Esophagus muscularis mucosa (tissue), 4 donors: Measurements from ENCODE around the gene DDX39A. TPM values are rescaled to one million over a fixed set of nuclear protein-coding genes. Genes with fewer than 3 reads are reported as not detected.
"Not testable (repeated sequence)": the region's sequence is repeated elsewhere in the genome, so short reads cannot be mapped to it uniquely, and the experiment has no call there.

ENCODE experiments used
- DNase-seq: peaks from one replicate; pipeline ENCODE4 v3.0.0-alpha.2; 2017; ENCODE audit errors: extremely low spot score
- H3K27ac ChIP-seq, 4 donors: fragments of 200-600 bp; sonication (generic); replicated peaks in 1 of 4; 1 replicate in 3 of 4; 2 replicates in 1 of 4; pipeline ENCODE4 v1.5.1; 2016 to 2019; ENCODE audit warnings: mild to moderate bottlenecking in 1 of 4
- H3K27me3 ChIP-seq, 4 donors: fragments of 200-600 bp; sonication (generic); one replicate each; pipeline versions ENCODE4 v1.5.1 to v1.6.0; 2016 to 2019
- H3K36me3 ChIP-seq, 4 donors: fragments of 200-600 bp; sonication (generic); one replicate each; pipeline ENCODE4 v1.5.1; 2016 to 2019
- H3K4me1 ChIP-seq, 4 donors: fragments of 200-600 bp; sonication (generic); one replicate each; pipeline ENCODE4 v1.5.1; 2016 to 2019
- H3K4me3 ChIP-seq, 4 donors: fragments of 200-600 bp; sonication (generic); 1 replicate in 2 of 4; 2 replicates in 2 of 4; pipeline ENCODE4 v1.5.1; 2016 to 2019; ENCODE audit warnings: mild to moderate bottlenecking in 4 of 4, moderate library complexity in 1 of 4
- H3K9me3 ChIP-seq, 4 donors: fragments of 200-600 bp; sonication (generic); 1 replicate in 3 of 4; 2 replicates in 1 of 4; pipeline ENCODE4 v1.5.1; 2016 to 2019
- EP300 ChIP-seq: sonication (generic); formaldehyde crosslinking; IDR thresholded peaks from one replicate; pipeline ENCODE4 v1.6.1; 2017; ENCODE audit warnings: antibody characterized with exemption
- POLR2A ChIP-seq: fragments of 450-650 bp; IDR thresholded peaks from one replicate; pipeline ENCODE4 v1.6.1; 2017; ENCODE audit warnings: antibody characterized with exemption, moderate library complexity, mild to moderate bottlenecking, low read depth
- POLR2AphosphoS5 ChIP-seq, 2 donors: sonication (generic); formaldehyde crosslinking; IDR thresholded peaks; one replicate each; pipeline ENCODE4 v1.6.1; 2017; ENCODE audit warnings: antibody characterized with exemption in 2 of 2
- WGBS: methylation state at CpG from one replicate; pipeline ENCODE4 v1.1.5; 2018; 5-methylcytosine and 5-hydroxymethylcytosine counted together
- intact Hi-C: fragments of 100-400 bp; cut with DNase I; formaldehyde crosslinking; loops from one replicate; pipeline ENCODE4 v1.15.1; 2023
- total RNA-seq, 4 donors: library from RNA; depleted of rRNA; stranded (reverse); fragments of >200 nt; gene quantifications; one replicate each; pipeline versions ENCODE4 v1.1.0 to v1.2.1, GENCODE V29; 2016
- TF ChIP-seq, protein P1 (sequence below), 3 experiments: fragments of 200-600 bp in 2 of 3; fragments of 450-650 bp in 1 of 3; sonication (generic) in 2 of 3; IDR thresholded peaks; one replicate each; pipeline ENCODE4 v1.5.1; 2017 to 2019; ENCODE audit warnings: antibody characterized with exemption in 3 of 3, mild to moderate bottlenecking in 2 of 3, moderate library complexity in 1 of 3

Gene DDX39A
- total RNA-seq, 4 donors from 2014 or later: 39.3 to 56.3 (median 42.1) TPM

DNA sequence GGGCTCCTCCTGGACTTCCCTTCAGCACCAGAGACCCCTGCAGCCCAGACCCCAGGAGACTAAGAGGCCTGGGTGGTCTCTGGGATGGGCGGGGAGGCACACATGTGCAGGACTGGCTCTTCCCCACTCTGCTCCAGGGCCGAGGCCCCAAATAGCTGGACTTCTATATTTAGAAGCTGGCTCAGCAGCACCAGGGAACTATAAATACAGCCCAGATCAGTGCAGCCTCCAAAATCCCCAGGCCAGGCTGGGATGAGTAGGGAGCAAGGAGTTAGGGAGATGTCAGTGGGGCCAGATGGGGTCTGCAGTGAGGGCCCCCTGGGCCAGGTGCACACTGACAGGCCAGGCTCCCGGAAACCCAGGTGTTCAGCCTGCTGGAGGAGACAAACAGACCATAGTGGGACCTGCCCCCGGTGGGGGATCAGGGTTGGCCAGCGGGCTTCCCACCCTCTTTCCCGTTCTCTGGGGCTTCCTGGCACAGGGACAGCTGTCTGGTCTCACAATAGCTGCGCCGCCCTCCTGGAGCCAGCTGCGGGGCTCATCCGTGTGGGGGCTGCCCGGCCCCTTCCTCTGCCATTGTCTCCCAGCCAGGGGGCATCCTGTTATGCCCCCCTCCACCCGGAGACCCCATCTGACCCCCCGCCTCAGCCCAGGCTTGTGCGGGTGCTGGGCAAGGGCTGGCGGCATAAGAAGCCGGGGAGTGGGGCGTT is 43.4 kb downstream of the DDX39A start:
- H3K36me3 ChIP-seq: no peaks in the 10 kb centered on the region
- WGBS: 9% methylated on average over 10 of the region's 17 CpGs
- H3K27me3 ChIP-seq: no peaks in the 10 kb centered on the region
- intact Hi-C loops: no loop called here
- no peak for TF ChIP-seq EP300
- TF ChIP-seq POLR2AphosphoS5 (IDR thresholded peaks at IDR 0.05): peak; percentile 35 to 41
- no peak for TF ChIP-seq POLR2A
- TF ChIP-seq, protein P1, sequence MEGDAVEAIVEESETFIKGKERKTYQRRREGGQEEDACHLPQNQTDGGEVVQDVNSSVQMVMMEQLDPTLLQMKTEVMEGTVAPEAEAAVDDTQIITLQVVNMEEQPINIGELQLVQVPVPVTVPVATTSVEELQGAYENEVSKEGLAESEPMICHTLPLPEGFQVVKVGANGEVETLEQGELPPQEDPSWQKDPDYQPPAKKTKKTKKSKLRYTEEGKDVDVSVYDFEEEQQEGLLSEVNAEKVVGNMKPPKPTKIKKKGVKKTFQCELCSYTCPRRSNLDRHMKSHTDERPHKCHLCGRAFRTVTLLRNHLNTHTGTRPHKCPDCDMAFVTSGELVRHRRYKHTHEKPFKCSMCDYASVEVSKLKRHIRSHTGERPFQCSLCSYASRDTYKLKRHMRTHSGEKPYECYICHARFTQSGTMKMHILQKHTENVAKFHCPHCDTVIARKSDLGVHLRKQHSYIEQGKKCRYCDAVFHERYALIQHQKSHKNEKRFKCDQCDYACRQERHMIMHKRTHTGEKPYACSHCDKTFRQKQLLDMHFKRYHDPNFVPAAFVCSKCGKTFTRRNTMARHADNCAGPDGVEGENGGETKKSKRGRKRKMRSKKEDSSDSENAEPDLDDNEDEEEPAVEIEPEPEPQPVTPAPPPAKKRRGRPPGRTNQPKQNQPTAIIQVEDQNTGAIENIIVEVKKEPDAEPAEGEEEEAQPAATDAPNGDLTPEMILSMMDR (IDR thresholded peaks at IDR 0.05): no peak
- no peak for DNase-seq
- peak overlapping the region; percentile 73 to 89 (median 84) for H3K27ac ChIP-seq
- peak overlapping the region in 3 of 4 donors; percentile 3 to 27 (median 6) for H3K4me3 ChIP-seq
- no peaks in the 10 kb centered on the region for H3K9me3 ChIP-seq
- peaks cover 24 to 65% (median 60%) of the 10 kb centered on the region in 4 donors for H3K4me1 ChIP-seq

DNA sequence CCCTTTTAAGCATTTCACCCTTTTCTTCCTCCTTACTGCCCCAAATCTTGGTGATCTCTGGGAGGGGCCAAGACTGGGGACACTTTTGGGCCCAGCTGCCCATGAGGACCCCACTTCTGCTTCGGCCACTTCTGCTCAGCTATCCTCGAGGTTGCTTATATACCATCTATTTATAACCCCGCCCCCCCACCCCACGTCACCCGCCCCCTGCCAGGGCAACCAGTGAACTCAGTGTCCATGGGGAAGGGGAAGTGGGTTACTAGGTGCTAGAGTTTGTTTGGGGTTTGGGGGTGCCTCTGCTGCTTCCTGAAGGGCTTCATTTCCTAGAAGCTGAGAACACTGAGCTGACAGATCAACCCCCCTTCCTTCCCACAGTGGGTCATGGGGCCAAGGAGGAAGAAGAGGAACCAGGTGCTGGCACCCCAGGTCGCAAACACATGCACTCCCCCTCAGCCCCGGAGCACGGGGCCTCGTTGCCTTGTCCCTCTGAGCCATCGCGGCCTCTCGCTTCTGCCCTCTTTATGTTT is 44.0 kb downstream of the DDX39A start:
- Histone ChIP-seq H3K4me3 (peak overlapping the region in 1 of 4 donors; percentile 27), H3K36me3 (no peaks in the 10 kb centered on the region), H3K27ac (peak overlapping the region; percentile 73 to 89 (median 84)), H3K9me3 (no peaks in the 10 kb centered on the region), H3K27me3 (no peaks in the 10 kb centered on the region), H3K4me1 (peaks cover 20 to 65% (median 59%) of the 10 kb centered on the region in 4 donors)
- intact Hi-C loops: no loop called here
- DNase-seq: no peak
- 43% methylated on average over 5 of the region's 12 CpGs for WGBS
- TF ChIP-seq POLR2AphosphoS5 (IDR thresholded peaks at IDR 0.05) (peak in 1 of 2 donors; percentile 26), EP300 (no peak)
- TF ChIP-seq, protein P1 (IDR thresholded peaks at IDR 0.05): no peak

DNA sequence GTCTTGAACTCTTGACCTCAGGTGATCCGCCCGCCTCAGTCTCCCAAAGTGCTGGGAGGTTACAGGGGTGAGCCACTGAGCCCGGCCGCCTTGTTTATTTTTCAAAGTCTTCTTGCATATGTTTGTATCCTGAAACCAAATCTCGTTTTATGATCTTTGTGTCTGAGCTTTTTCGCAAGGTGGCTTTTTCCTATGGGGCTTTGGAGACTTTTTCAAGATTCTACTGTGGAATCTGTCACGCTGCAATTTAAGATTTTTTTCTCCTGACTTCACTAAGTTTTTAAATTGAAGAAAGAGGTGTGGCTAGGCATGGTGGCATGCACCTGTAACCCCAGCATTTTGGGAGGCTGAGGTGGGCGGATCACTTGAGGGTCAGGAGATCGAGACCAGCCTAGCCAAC is 44.8 kb downstream of the DDX39A start:
- intact Hi-C loops, H3K27me3 ChIP-seq: not testable (repeated sequence)

DNA sequence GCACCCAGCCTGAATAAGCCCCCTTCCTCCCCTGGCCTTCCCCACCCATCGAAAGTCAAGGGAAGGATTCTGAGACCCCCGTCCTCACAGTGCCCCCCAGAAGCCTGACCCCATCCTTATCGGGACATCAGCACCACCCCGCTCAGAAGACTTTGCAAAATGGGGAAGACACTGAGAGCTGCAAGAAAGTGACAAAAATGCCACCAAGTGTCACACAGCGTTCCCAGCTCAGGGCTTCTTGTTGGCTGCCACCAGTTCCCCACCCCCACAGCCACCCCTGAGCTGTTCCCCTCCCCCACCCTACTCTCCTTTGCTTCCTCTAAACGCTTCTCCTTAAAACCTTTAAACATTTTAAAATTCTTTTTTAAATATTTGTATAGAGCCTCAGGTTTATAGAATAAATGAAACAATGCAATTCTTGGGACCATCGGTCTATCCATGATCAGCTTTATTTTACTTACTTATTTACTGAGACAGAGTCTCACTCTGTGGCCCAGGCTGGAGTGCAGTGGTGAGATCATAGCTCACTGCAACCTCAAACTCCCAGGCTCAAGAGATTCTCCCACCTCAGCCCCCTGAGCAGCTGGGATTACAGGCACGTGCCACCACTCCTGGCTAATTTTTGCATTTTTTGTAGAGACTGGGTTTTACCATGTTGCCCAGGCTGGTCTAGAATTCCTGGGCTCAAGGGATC is 46.6 kb downstream of the DDX39A start:
- WGBS: 63% methylated on average over 7 of the region's 8 CpGs
- not testable (repeated sequence) for H3K27me3 ChIP-seq
- peak overlapping the region in 1 of 4 donors; percentile 14 for H3K27ac ChIP-seq

More for the DNA sequence above, 44.8 kb downstream of the DDX39A start:
- peaks cover 17 to 64% (median 58%) of the 10 kb centered on the region in 4 donors for H3K4me1 ChIP-seq
- H3K27ac ChIP-seq: peak overlapping the region in 3 of 4 donors; percentile 73 to 89 (median 82)
- DNase-seq, H3K36me3 ChIP-seq, H3K4me3 ChIP-seq, H3K9me3 ChIP-seq: not testable (repeated sequence)
- WGBS: 98% methylated on average over 9 of the region's 9 CpGs

DNA sequence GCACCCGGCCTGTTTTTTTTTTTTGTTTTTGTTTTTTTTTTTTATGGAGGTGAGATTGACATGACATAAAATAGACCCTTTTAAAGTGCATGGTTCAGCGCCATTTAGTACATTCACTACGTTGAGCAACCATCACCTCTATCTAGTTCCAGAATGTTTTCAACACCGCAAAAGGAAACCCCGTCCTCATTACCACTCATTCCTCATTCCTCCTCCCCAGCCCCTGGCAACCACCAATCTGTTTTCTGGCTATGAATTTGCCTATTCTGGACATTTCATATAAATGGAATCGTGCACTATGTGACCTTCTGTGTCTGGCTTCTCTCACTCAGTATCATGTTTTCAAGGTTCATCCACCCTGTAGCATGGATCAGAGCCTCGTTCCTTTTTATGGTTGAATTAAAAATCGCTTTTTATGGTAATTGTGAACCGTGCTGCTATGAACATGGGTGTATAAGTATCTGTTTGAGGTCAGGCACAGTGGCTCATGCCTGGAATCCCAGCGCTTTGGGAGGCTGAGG is 47.8 kb downstream of the DDX39A start:
- Histone ChIP-seq H3K4me3 (no peak overlapping the region), H3K9me3 (no peaks in the 10 kb centered on the region), H3K27me3 (no peaks in the 10 kb centered on the region), H3K27ac (peak overlapping the region; percentile 57 to 80 (median 74)), H3K4me1 (peaks cover 19 to 51% (median 44%) of the 10 kb centered on the region in 4 donors), H3K36me3 (no peaks in the 10 kb centered on the region)
- no peak for DNase-seq
- 74% methylated on average over 9 of the region's 10 CpGs for WGBS
- intact Hi-C loops: no loop called here
- TF ChIP-seq EP300 (no peak), POLR2A (no peak), POLR2AphosphoS5 (IDR thresholded peaks at IDR 0.05) (no peak)
- TF ChIP-seq, protein P1 (IDR thresholded peaks at IDR 0.05): no peak

More for the DNA sequence above, 46.6 kb downstream of the DDX39A start:
- H3K4me3 ChIP-seq, H3K9me3 ChIP-seq, H3K36me3 ChIP-seq, DNase-seq, intact Hi-C loops: not testable (repeated sequence)
- peaks cover 16 to 50% (median 47%) of the 10 kb centered on the region in 4 donors for H3K4me1 ChIP-seq
